ENCODE data around the gene ADAMTS12. TPM values are rescaled to one million over a fixed set of nuclear protein-coding genes. Genes with fewer than 3 reads are reported as not detected.

The ADAMTS12 gene
- total and polyA plus RNA-seq, 2 donors (not counting 1 experiment from before 2014, with no cell fraction given) = 10.7 to 44.8 TPM

DNA sequence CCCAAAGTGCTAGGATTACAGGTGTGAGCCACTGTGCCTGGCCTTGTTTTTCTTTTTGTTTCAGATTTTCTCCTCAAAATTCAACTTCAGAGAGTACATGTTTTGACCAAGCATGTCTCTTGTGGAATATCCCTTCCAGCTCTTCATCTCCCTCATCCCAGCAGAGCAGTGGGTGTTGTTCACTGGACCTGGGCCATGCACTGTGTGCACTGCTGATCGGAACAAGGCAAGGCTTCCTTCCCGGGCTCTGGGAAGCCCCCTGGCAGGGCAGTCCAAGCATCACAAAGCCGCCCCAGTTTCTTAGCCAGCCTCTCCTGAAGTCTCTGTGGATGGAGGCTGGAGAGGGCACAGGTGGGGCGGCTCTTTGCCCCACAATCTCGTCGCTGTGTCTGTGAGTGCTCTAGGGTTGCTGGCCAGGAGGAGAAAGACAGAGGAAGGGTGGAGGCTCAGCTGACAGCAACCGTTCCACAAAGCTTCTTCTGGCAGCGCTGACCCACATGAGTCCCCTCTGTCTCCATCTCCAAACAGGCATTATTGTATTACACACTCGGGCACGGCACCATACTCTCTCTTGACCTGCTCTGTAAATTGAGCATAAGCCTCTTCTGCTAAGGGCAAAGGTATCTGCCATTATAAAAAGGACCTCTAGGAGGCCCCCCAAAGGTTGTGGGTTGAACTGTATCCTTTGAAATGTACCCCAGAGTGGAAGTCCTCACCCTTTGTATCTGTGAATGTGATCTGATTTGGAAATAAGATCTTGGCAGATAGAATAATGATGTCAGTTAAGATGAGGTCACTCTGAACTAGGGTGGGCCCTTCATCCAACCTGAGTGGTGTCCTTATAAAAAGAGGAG is 361.4 kb downstream of the ADAMTS12 start:
- Histone ChIP-seq H3K9ac (ENCODE audit: insufficient read depth, low read length) (no peak overlapping the region), H3K9me3 (ENCODE audit: control insufficient read depth, insufficient read depth, low read depth, low read length) (no peaks in the 10 kb centered on the region), H2AFZ (ENCODE audit: low read length) (no peak overlapping the region), H3K79me2 (ENCODE audit: control insufficient read depth, insufficient read depth, low read length) (no peaks in the 10 kb centered on the region), H3K27me3 (ENCODE audit: control insufficient read depth, insufficient read depth, low read length) (no peaks in the 10 kb centered on the region), H3K27ac (ENCODE audit: insufficient read depth, low read length) (no peak overlapping the region), H3K4me2 (ENCODE audit: extremely low read depth, insufficient read depth, low read length) (no peak overlapping the region), H3K36me3 (ENCODE audit: control insufficient read depth, insufficient read depth, low read length) (no peaks in the 10 kb centered on the region), H3K4me3 (replicated peaks in 1 of 4; ENCODE audit: control extremely low read depth in 1 of 4, insufficient read depth in 1 of 4, low read depth in 3 of 4, low read length in 4 of 4) (no peak overlapping the region), H4K20me1 (ENCODE audit: control insufficient read depth, extremely low read depth, insufficient read depth, low read length) (no peaks in the 10 kb centered on the region), H3K4me1 (ENCODE audit: control insufficient read depth, extremely low read depth, insufficient read depth, low read length) (no peaks in the 10 kb centered on the region)
- DNase-seq (ENCODE audit: low read depth in 2 of 2) = no peak
- TF ChIP-seq, protein P1, sequence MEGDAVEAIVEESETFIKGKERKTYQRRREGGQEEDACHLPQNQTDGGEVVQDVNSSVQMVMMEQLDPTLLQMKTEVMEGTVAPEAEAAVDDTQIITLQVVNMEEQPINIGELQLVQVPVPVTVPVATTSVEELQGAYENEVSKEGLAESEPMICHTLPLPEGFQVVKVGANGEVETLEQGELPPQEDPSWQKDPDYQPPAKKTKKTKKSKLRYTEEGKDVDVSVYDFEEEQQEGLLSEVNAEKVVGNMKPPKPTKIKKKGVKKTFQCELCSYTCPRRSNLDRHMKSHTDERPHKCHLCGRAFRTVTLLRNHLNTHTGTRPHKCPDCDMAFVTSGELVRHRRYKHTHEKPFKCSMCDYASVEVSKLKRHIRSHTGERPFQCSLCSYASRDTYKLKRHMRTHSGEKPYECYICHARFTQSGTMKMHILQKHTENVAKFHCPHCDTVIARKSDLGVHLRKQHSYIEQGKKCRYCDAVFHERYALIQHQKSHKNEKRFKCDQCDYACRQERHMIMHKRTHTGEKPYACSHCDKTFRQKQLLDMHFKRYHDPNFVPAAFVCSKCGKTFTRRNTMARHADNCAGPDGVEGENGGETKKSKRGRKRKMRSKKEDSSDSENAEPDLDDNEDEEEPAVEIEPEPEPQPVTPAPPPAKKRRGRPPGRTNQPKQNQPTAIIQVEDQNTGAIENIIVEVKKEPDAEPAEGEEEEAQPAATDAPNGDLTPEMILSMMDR (conservative IDR thresholded peaks at IDR 0.05 in 1 of 2, IDR thresholded peaks at IDR 0.05 in 1 of 2; ENCODE audit: low read depth in 1 of 2, low read length in 2 of 2) = no peak
- no peak for TF ChIP-seq EZH2 (IDR thresholded peaks at IDR 0.05; ENCODE audit: low read length, missing control alignments)

DNA sequence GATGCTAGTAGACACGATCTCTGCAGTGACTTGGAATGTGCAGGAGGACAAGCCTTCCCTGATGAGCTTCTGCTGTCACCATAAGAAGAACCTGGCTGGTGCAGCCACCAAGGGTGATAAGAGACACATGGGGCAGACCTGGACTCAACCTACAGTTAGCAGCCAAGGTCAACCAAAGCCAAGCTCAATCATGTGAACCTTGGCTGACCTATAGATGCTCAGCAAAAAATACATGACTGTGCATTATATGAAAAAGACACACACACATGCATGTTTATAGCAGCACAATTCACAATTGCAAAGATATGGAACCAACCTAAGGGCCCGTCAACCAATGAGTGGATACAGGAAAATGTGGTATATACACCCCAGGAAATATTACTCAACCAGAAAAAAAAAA is 364.1 kb downstream of the ADAMTS12 start:
- Histone ChIP-seq H3K9ac (ENCODE audit: insufficient read depth, low read length) (no peak overlapping the region), H3K27me3 (ENCODE audit: control insufficient read depth, insufficient read depth, low read length) (no peaks in the 10 kb centered on the region), H3K4me3 (replicated peaks in 1 of 4; ENCODE audit: control extremely low read depth in 1 of 4, insufficient read depth in 1 of 4, low read depth in 3 of 4, low read length in 4 of 4) (no peak overlapping the region), H3K36me3 (ENCODE audit: control insufficient read depth, insufficient read depth, low read length) (no peaks in the 10 kb centered on the region), H3K79me2 (ENCODE audit: control insufficient read depth, insufficient read depth, low read length) (no peaks in the 10 kb centered on the region), H3K9me3 (ENCODE audit: control insufficient read depth, insufficient read depth, low read depth, low read length) (no peaks in the 10 kb centered on the region), H2AFZ (ENCODE audit: low read length) (no peak overlapping the region), H3K4me1 (ENCODE audit: control insufficient read depth, extremely low read depth, insufficient read depth, low read length) (no peaks in the 10 kb centered on the region), H4K20me1 (ENCODE audit: control insufficient read depth, extremely low read depth, insufficient read depth, low read length) (no peaks in the 10 kb centered on the region), H3K27ac (ENCODE audit: insufficient read depth, low read length) (no peak overlapping the region), H3K4me2 (ENCODE audit: extremely low read depth, insufficient read depth, low read length) (no peak overlapping the region)
- DNase-seq (ENCODE audit: low read depth in 2 of 2) = no peak
- no peak for TF ChIP-seq EZH2 (IDR thresholded peaks at IDR 0.05; ENCODE audit: low read length, missing control alignments)
- TF ChIP-seq, protein P1 (conservative IDR thresholded peaks at IDR 0.05 in 1 of 2, IDR thresholded peaks at IDR 0.05 in 1 of 2; ENCODE audit: low read depth in 1 of 2, low read length in 2 of 2) = no peak

DNA sequence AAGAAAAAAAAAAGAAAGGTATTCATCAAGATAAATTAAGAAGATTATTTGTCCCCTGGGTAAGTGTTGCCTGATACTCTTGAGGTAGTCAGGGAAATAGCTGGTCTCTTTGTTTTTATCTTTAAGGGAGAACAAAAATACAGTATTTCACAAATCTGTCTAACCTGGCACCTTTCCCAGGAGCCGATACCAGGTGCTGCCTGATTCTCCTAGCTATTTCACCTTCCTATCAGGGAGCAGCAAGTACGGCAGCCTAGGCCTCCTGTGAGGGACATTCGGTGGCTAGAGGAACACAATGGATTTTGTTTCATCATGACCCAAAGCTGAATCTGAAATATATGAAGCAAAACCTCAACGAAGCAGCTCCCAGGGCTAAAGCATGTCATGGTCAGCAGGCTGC is 365.0 kb downstream of the ADAMTS12 start:
- no peaks in the 10 kb centered on the region for H3K4me1 ChIP-seq (ENCODE audit: control insufficient read depth, extremely low read depth, insufficient read depth, low read length)
- no peak overlapping the region for H3K4me3 ChIP-seq (replicated peaks in 1 of 4; ENCODE audit: control extremely low read depth in 1 of 4, insufficient read depth in 1 of 4, low read depth in 3 of 4, low read length in 4 of 4)
- H2AFZ ChIP-seq (ENCODE audit: low read length) = no peak overlapping the region
- no peaks in the 10 kb centered on the region for H3K79me2 ChIP-seq (ENCODE audit: control insufficient read depth, insufficient read depth, low read length)
- no peak overlapping the region for H3K27ac ChIP-seq (ENCODE audit: insufficient read depth, low read length)
- H3K27me3 ChIP-seq (ENCODE audit: control insufficient read depth, insufficient read depth, low read length) = no peaks in the 10 kb centered on the region
- DNase-seq (ENCODE audit: low read depth in 2 of 2) = no peak
- H3K9ac ChIP-seq (ENCODE audit: insufficient read depth, low read length) = no peak overlapping the region
- no peaks in the 10 kb centered on the region for H3K9me3 ChIP-seq (ENCODE audit: control insufficient read depth, insufficient read depth, low read depth, low read length)
- H3K36me3 ChIP-seq (ENCODE audit: control insufficient read depth, insufficient read depth, low read length) = no peaks in the 10 kb centered on the region
- H4K20me1 ChIP-seq (ENCODE audit: control insufficient read depth, extremely low read depth, insufficient read depth, low read length) = no peaks in the 10 kb centered on the region
- no peak overlapping the region for H3K4me2 ChIP-seq (ENCODE audit: extremely low read depth, insufficient read depth, low read length)
- TF ChIP-seq, protein P1 (conservative IDR thresholded peaks at IDR 0.05 in 1 of 2, IDR thresholded peaks at IDR 0.05 in 1 of 2; ENCODE audit: low read depth in 1 of 2, low read length in 2 of 2) = no peak
- TF ChIP-seq EZH2 (IDR thresholded peaks at IDR 0.05; ENCODE audit: low read length, missing control alignments) = no peak
